ENCODE results near the gene GDPD4.

The GDPD4 gene

GRCh38 chr11:77189588-77190210 lies 111.8 kb downstream of the GDPD4 start:
- DNase-seq: no peak

- DNase-seq: no peak
These were observed 112.6 kb downstream of the GDPD4 start for GRCh38 chr11:77188633-77189491.

- peak; percentile 53 for DNase-seq
These were observed 113.5 kb downstream of the GDPD4 start for GRCh38 chr11:77187776-77188632.

GRCh38 chr11:77187111-77187750 lies 114.3 kb downstream of the GDPD4 start:
- no peak for DNase-seq

GRCh38 chr11:77186302-77186701 lies 115.2 kb downstream of the GDPD4 start:
- DNase-seq: no peak

GRCh38 chr11:77184136-77184860 lies 117.2 kb downstream of the GDPD4 start:
- no peak for DNase-seq

- no peak for DNase-seq
These were observed 118.0 kb downstream of the GDPD4 start for GRCh38 chr11:77183431-77183984.

- DNase-seq: no peak
These were observed 118.7 kb downstream of the GDPD4 start for GRCh38 chr11:77182542-77183430.

- DNase-seq: no peak
These were observed 119.5 kb downstream of the GDPD4 start for GRCh38 chr11:77181799-77182541.

GRCh38 chr11:77181226-77181625 lies 120.3 kb downstream of the GDPD4 start:
- no peak for DNase-seq

GRCh38 chr11:77180346-77180745 lies 121.1 kb downstream of the GDPD4 start:
- no peak for DNase-seq

- DNase-seq: no peak
These were observed 121.8 kb downstream of the GDPD4 start for GRCh38 chr11:77179681-77180080.

GRCh38 chr11:77179048-77179447 lies 122.4 kb downstream of the GDPD4 start:
- no peak for DNase-seq

- DNase-seq: no peak
These were observed 123.3 kb downstream of the GDPD4 start for GRCh38 chr11:77178150-77178549.

- DNase-seq: no peak
These were observed 124.5 kb downstream of the GDPD4 start for GRCh38 chr11:77176996-77177395.

GRCh38 chr11:77175869-77176539 lies 125.5 kb downstream of the GDPD4 start:
- no peak for DNase-seq

GRCh38 chr11:77175021-77175842 lies 126.3 kb downstream of the GDPD4 start:
- DNase-seq: no peak

GRCh38 chr11:77174559-77174958 lies 126.9 kb downstream of the GDPD4 start:
- DNase-seq: no peak
